Natural killer cell (primary cell): Measurements from ENCODE around the gene DNAJC5. TPM values are rescaled to one million over a fixed set of nuclear protein-coding genes. Genes with fewer than 3 reads are reported as not detected.
A peak's percentile ranks its signal among the peaks of the same experiment; 100 is the strongest.

Experiments used
- ATAC-seq, 3 donors: fragments of 150-1000 bp in 2 of 3; fragments of 200-7000 bp in 1 of 3; cut with Tn5 transposase; 1 replicate in 1 of 3; 2 replicates in 2 of 3; pipeline ENCODE4 v1.10.0; 2021; ENCODE audit warnings: mild to moderate bottlenecking in 2 of 3, moderate library complexity in 2 of 3
- DNase-seq, 2 donors: peaks; one replicate each; pipeline versions ENCODE4 v3.0.0 to v3.0.0-alpha.2; 2013 to 2021; ENCODE audit warnings: mixed read lengths in 1 of 2
- H3K27ac ChIP-seq: one replicate; pipeline ENCODE4 v1.5.1; 2013; ENCODE audit warnings: mild to moderate bottlenecking, low read length
- H3K27me3 ChIP-seq: one replicate; pipeline ENCODE4 v1.6.1; 2013; ENCODE audit warnings: low read length; ENCODE audit not compliant: control insufficient read depth, insufficient read depth
- H3K36me3 ChIP-seq: one replicate; pipeline ENCODE4 v1.6.1; 2013; ENCODE audit warnings: low read length; ENCODE audit not compliant: control insufficient read depth, insufficient read depth
- H3K4me1 ChIP-seq: one replicate; pipeline ENCODE4 v1.6.1; 2013; ENCODE audit warnings: low read length; ENCODE audit not compliant: control insufficient read depth, insufficient read depth
- H3K4me3 ChIP-seq: one replicate; pipeline ENCODE4 v1.5.1; 2013; ENCODE audit warnings: low read length
- H3K9me3 ChIP-seq: one replicate; pipeline ENCODE4 v1.6.1; 2013; ENCODE audit warnings: low read length; ENCODE audit not compliant: control insufficient read depth, insufficient read depth
- H3K27ac Mint-ChIP-seq, 2 donors: one replicate each; pipeline ENCODE4 v1.8.0; 2022; ENCODE audit warnings: mild to moderate bottlenecking in 2 of 2, mixed read lengths in 2 of 2, moderate library complexity in 1 of 2
- H3K27me3 Mint-ChIP-seq, 2 donors: one replicate each; pipeline ENCODE4 v1.8.0; 2022; ENCODE audit warnings: low read depth in 2 of 2, mixed read lengths in 2 of 2
- H3K36me3 Mint-ChIP-seq: one replicate; pipeline ENCODE4 v1.8.0; 2022; ENCODE audit warnings: mixed read lengths
- H3K4me1 Mint-ChIP-seq, 2 donors: one replicate each; pipeline ENCODE4 v1.8.0; 2022; ENCODE audit warnings: mixed read lengths in 2 of 2
- H3K4me3 Mint-ChIP-seq: one replicate; pipeline ENCODE4 v1.8.0; 2022; ENCODE audit warnings: mild to moderate bottlenecking, moderate library complexity, mixed read lengths
- H3K9me3 Mint-ChIP-seq, 2 donors: one replicate each; pipeline ENCODE4 v1.8.0; 2022; ENCODE audit warnings: mixed read lengths in 2 of 2
- WGBS: methylation state at CpG from one replicate; pipeline ENCODE4 v1.1.7; 2013; ENCODE audit warnings: missing lambda C conversion rate; ENCODE audit not compliant: insufficient coverage; 5-methylcytosine and 5-hydroxymethylcytosine counted together
- intact Hi-C: fragments of 100-400 bp; cut with micrococcal nuclease; formaldehyde crosslinking; loops from one replicate; pipeline ENCODE4 v1.14.2; 2022
- total RNA-seq, 4 donors: library from RNA; stranded (reverse); fragments of 120-200 nt in 1 of 4; gene quantifications; one replicate each; pipeline versions ENCODE4 v1.2.3 to v1.2.4, GENCODE V29; 2013 to 2022
- TF ChIP-seq, protein P1 (sequence below): fragments of 200-600 bp; IDR thresholded peaks from one replicate; pipeline ENCODE4 v1.8.0; 2022; ENCODE audit warnings: antibody characterized with exemption

The DNAJC5 gene
- total RNA-seq, 3 donors from 2014 or later (not counting 1 experiment from before 2014, with no cell fraction given) = 27.5 to 45.1 (median 42.8) TPM

DNA sequence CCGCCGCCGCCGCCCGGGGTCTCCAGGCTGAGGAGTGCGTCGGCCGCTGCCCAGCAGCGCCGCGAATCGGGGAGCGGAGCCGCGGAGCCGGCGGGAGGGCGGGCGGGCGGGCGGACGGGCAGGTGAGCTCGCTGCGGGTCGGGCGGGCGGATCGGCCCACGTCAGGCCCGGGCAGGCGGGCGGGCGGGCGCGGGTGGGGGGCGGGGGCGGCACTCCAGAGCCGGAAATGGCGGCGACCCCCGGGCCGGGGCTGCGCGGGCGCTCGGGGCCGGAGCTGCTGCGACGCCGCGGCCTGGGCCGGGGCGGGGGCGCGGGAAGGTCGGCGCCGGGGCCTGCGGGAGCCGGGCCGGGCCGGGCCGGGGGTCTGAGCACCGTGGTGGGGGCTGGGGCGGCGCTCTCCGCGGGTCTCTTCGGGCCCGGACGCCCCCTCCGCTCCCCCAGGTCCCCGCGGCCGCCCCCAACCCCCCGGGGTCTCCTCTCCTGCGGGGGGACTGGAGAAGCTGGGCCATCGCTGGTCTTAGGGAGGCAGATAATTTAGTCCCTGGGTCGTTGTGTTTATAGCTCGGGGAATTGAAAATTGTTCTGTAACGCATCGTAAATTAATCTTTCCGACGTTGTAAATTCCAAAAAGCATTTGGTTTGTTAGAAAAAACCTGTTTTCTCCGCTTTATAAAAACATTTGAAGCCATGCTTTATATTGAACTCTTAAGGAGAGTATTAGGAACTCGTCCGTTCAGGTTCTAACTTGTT is 451 bp downstream of the DNAJC5 start:
- peaks cover 38% of the 10 kb centered on the region for H3K4me1 ChIP-seq
- Mint-ChIP-seq H3K9me3 (no peaks in the 10 kb centered on the region), H3K4me1 (peaks cover 37 to 38% of the 10 kb centered on the region in 2 donors), H3K27ac (peak overlapping the region; percentile 91 to 95), H3K27me3 (no peaks in the 10 kb centered on the region), H3K4me3 (peak overlapping the region; percentile 94), H3K36me3 (no peaks in the 10 kb centered on the region)
- no peak for DNase-seq
- WGBS = under 1% methylated on average over 87 of the region's 87 CpGs
- ATAC-seq = no peak
- H3K9me3 ChIP-seq = no peaks in the 10 kb centered on the region
- H3K36me3 ChIP-seq = peaks cover 9% of the 10 kb centered on the region
- H3K27me3 ChIP-seq = no peaks in the 10 kb centered on the region
- H3K4me3 ChIP-seq = peak overlapping the region; percentile 49
- TF ChIP-seq, protein P1, sequence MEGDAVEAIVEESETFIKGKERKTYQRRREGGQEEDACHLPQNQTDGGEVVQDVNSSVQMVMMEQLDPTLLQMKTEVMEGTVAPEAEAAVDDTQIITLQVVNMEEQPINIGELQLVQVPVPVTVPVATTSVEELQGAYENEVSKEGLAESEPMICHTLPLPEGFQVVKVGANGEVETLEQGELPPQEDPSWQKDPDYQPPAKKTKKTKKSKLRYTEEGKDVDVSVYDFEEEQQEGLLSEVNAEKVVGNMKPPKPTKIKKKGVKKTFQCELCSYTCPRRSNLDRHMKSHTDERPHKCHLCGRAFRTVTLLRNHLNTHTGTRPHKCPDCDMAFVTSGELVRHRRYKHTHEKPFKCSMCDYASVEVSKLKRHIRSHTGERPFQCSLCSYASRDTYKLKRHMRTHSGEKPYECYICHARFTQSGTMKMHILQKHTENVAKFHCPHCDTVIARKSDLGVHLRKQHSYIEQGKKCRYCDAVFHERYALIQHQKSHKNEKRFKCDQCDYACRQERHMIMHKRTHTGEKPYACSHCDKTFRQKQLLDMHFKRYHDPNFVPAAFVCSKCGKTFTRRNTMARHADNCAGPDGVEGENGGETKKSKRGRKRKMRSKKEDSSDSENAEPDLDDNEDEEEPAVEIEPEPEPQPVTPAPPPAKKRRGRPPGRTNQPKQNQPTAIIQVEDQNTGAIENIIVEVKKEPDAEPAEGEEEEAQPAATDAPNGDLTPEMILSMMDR = no peak
- intact Hi-C loops = no loop called here
- peak overlapping the region; percentile 71 for H3K27ac ChIP-seq

- ATAC-seq (peak in 1 of 3 donors; percentile 3), DNase-seq (peak in 1 of 2 donors; percentile 65)
- Histone ChIP-seq H3K36me3 (peaks cover 4% of the 10 kb centered on the region), H3K27me3 (no peaks in the 10 kb centered on the region), H3K27ac (peak overlapping the region; percentile 71), H3K4me3 (peak overlapping the region; percentile 49), H3K4me1 (peaks cover 38% of the 10 kb centered on the region), H3K9me3 (no peaks in the 10 kb centered on the region)
- Mint-ChIP-seq H3K9me3 (no peaks in the 10 kb centered on the region), H3K27ac (peak overlapping the region; percentile 91 to 95), H3K4me1 (peaks cover 38 to 41% of the 10 kb centered on the region in 2 donors), H3K27me3 (no peaks in the 10 kb centered on the region), H3K36me3 (no peaks in the 10 kb centered on the region), H3K4me3 (peak overlapping the region; percentile 94)
- intact Hi-C loops = no loop called here
- WGBS = 0% methylated on average over 5 of the region's 5 CpGs
- TF ChIP-seq, protein P1 = no peak
Measured at GRCh38 chr20:63895952-63896263, 982 bp downstream of the DNAJC5 start.

DNA sequence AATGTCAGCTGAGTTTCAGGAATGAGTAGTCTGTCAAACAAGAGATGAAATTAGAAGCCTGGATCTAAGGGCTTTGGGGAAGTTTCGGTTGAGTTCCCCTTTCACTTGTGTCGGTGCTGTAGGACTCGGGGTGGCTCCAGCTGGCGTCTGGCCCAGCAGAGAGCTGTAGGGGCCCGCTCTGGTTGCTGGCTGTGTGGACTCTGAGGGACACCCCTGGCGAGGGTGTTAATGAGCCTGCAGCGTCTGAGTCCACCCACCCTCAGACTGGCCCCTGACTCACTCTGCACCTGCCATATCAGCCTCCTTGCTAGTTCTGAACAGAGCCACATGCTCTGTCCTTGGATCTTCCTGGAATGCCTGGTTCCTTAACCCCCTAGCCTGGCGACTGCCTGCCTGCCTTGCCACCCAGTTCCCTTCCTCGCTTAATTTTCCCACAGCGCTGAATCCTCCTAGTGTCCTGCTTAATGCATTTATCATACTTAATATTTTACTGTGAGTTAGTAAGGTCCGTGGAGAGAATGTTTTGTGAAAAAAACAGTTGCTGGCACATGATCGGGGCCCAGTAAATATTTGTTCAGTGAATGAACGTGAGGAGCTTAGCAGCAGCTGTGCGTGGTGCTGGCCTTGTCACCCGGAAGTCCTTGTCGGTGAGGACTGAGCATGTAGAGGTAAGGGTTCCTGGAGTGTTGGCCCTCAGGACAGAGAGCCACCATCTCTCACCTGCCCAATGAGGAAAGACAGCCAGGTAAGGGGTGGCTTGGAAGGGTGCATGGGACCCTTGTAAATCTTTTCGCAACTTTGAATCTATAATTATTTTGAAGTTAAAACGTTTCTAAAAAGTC is 1.6 kb downstream of the DNAJC5 start:
- H3K36me3 ChIP-seq = no peaks in the 10 kb centered on the region
- Mint-ChIP-seq H3K4me1 (peaks cover 43 to 47% of the 10 kb centered on the region in 2 donors), H3K27me3 (no peaks in the 10 kb centered on the region), H3K9me3 (no peaks in the 10 kb centered on the region), H3K36me3 (no peaks in the 10 kb centered on the region), H3K27ac (peak overlapping the region; percentile 91 to 95), H3K4me3 (peak overlapping the region; percentile 94)
- H3K4me1 ChIP-seq = peaks cover 38% of the 10 kb centered on the region
- H3K27me3 ChIP-seq = no peaks in the 10 kb centered on the region
- ATAC-seq = peak; percentile 25 to 42 (median 38)
- H3K9me3 ChIP-seq = no peaks in the 10 kb centered on the region
- DNase-seq = peak; percentile 46 to 65
- H3K4me3 ChIP-seq = peak overlapping the region; percentile 49
- 13% methylated on average over 16 of the region's 18 CpGs for WGBS
- TF ChIP-seq, protein P1 = no peak
- peak overlapping the region; percentile 71 for H3K27ac ChIP-seq
- intact Hi-C loops = no loop called here
